ENCODE data around the gene CNPPD1.

DNA sequence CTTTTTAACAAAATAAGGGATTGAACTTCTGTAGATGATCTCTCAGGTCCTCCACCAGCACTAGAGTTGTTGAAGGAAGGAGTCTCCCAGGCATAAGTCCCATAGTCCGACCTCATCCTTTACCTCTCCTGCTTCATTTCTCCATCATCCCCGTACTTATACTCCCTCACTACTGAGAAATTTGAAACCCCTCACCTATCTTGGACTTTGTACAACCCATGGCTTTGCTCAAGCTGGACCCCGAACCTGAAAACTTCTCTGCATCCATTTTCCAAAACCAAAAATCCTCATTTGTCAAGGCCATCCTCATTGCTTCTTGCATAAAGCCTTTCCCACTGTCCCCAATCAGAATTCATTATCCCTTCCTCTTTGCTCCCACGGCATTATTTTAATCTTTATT is 15.6 kb downstream of the CNPPD1 start:
- TF ChIP-seq, protein P1, sequence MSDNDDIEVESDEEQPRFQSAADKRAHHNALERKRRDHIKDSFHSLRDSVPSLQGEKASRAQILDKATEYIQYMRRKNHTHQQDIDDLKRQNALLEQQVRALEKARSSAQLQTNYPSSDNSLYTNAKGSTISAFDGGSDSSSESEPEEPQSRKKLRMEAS (IDR thresholded peaks at IDR 0.05) = no peak
- TF ChIP-seq TCF12 (IDR thresholded peaks at IDR 0.05; ENCODE audit: low read depth, low read length) (no peak), MAFK (IDR thresholded peaks at IDR 0.05; ENCODE audit: low read depth, low read length) (no peak), FOSL1 (IDR thresholded peaks at IDR 0.05; ENCODE audit: insufficient read depth, low read depth, low read length) (no peak), CHD1 (IDR thresholded peaks at IDR 0.05; ENCODE audit: low read depth, low read length) (no peak), KDM1A (IDR thresholded peaks at IDR 0.05; ENCODE audit: borderline replicate concordance, low read length) (no peak), EP300 (IDR thresholded peaks at IDR 0.05; ENCODE audit: borderline replicate concordance in 1 of 2, low read depth in 2 of 2, low read length in 2 of 2) (no peak)
- TF ChIP-seq, protein P2, sequence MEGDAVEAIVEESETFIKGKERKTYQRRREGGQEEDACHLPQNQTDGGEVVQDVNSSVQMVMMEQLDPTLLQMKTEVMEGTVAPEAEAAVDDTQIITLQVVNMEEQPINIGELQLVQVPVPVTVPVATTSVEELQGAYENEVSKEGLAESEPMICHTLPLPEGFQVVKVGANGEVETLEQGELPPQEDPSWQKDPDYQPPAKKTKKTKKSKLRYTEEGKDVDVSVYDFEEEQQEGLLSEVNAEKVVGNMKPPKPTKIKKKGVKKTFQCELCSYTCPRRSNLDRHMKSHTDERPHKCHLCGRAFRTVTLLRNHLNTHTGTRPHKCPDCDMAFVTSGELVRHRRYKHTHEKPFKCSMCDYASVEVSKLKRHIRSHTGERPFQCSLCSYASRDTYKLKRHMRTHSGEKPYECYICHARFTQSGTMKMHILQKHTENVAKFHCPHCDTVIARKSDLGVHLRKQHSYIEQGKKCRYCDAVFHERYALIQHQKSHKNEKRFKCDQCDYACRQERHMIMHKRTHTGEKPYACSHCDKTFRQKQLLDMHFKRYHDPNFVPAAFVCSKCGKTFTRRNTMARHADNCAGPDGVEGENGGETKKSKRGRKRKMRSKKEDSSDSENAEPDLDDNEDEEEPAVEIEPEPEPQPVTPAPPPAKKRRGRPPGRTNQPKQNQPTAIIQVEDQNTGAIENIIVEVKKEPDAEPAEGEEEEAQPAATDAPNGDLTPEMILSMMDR (IDR thresholded peaks at IDR 0.05; ENCODE audit: control extremely low read depth in 1 of 3, insufficient read depth in 1 of 3, low read depth in 1 of 3, low read length in 3 of 3) = no peak

Measured in H1 (cell line).